ENCODE measurements around the gene PEX16.

Gene PEX16

DNA sequence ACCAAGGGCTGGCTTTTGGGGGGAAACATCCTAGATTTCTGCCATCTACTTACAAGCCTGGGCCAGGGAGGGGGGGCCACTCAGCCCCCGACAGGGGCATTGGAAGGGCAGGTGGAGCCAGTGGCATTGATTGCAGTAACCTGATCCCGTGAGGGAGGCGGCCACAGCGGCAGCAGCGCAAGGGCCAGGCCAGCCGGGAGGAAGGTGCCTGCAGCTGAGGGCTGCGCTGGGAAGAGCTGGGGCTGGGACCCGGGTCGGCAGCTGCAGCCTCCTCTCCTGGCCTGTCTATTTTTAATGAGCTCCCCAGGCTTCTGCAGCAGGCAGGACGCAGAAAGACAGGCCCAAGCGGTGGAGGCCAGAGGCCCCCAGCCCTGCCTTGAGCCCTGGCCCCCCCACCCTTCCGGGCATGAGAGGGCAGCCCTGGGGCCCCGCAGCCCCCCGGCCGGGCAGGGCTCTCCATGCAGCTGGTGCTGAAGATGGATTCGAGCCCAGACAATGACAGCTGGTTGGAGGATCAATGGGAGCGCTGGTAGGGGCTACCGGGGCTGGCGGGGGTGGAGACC is 21.2 kb downstream of the PEX16 start:
- H3K4me1 ChIP-seq (ENCODE audit: control insufficient read depth, insufficient read depth, low read length) = peaks cover 21% of the 10 kb centered on the region
- H3K4me3 ChIP-seq (ENCODE audit: low read length in 2 of 2) = no peak overlapping the region
- H3K9me3 ChIP-seq (ENCODE audit: control insufficient read depth in 2 of 2, low read length in 2 of 2) = no peaks in the 10 kb centered on the region
- H3K9ac ChIP-seq (ENCODE audit: low read length in 2 of 2) = no peak overlapping the region
- H3K36me3 ChIP-seq (ENCODE audit: control insufficient read depth in 2 of 2, insufficient read depth in 2 of 2, low read length in 2 of 2) = no peaks in the 10 kb centered on the region
- H3K27me3 ChIP-seq (ENCODE audit: control insufficient read depth in 1 of 2, insufficient read depth in 2 of 2, low read length in 2 of 2) = no peaks in the 10 kb centered on the region
- H3K27ac ChIP-seq (ENCODE audit: low read length) = no peak overlapping the region

GRCh38 chr11:45895553-45896259 is 22.0 kb downstream of the PEX16 start:
- Histone ChIP-seq H3K27ac (ENCODE audit: low read length) (no peak overlapping the region), H3K27me3 (ENCODE audit: control insufficient read depth in 1 of 2, insufficient read depth in 2 of 2, low read length in 2 of 2) (no peaks in the 10 kb centered on the region), H3K36me3 (ENCODE audit: control insufficient read depth in 2 of 2, insufficient read depth in 2 of 2, low read length in 2 of 2) (no peaks in the 10 kb centered on the region), H3K4me1 (ENCODE audit: control insufficient read depth, insufficient read depth, low read length) (peaks cover 15% of the 10 kb centered on the region), H3K4me3 (ENCODE audit: low read length in 2 of 2) (no peak overlapping the region), H3K9ac (ENCODE audit: low read length in 2 of 2) (no peak overlapping the region), H3K9me3 (ENCODE audit: control insufficient read depth in 2 of 2, low read length in 2 of 2) (no peaks in the 10 kb centered on the region)

GRCh38 chr11:45894555-45895247 is 23.0 kb downstream of the PEX16 start:
- H3K4me3 ChIP-seq (ENCODE audit: low read length in 2 of 2) = no peak overlapping the region
- no peaks in the 10 kb centered on the region for H3K27me3 ChIP-seq (ENCODE audit: control insufficient read depth in 1 of 2, insufficient read depth in 2 of 2, low read length in 2 of 2)
- H3K36me3 ChIP-seq (ENCODE audit: control insufficient read depth in 2 of 2, insufficient read depth in 2 of 2, low read length in 2 of 2) = no peaks in the 10 kb centered on the region
- H3K9me3 ChIP-seq (ENCODE audit: control insufficient read depth in 2 of 2, low read length in 2 of 2) = no peaks in the 10 kb centered on the region
- H3K27ac ChIP-seq (ENCODE audit: low read length) = no peak overlapping the region
- H3K4me1 ChIP-seq (ENCODE audit: control insufficient read depth, insufficient read depth, low read length) = peaks cover 10% of the 10 kb centered on the region
- H3K9ac ChIP-seq (ENCODE audit: low read length in 2 of 2) = no peak overlapping the region

DNA sequence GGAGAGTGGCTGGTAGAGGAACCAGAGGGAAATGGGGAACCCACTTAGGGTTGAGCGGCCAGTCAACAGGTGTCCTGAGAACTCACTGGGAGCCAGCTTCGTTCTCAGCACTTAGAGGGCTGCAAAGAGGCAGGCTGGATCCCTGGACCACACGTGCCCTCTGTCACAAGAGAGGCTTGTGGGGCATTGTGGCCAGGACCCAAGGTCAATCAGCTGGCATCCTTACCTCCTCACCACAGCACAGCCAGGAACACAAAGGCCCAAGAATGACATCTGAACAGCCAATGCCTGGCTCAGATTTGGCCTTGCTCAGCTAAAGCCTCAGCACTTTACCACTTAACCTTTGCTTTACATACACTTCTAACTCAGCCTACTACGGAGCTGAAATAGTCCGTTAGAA is 24.8 kb downstream of the PEX16 start:
- Histone ChIP-seq H3K4me3 (ENCODE audit: low read length in 2 of 2) (no peak overlapping the region), H3K4me1 (ENCODE audit: control insufficient read depth, insufficient read depth, low read length) (no peaks in the 10 kb centered on the region), H3K36me3 (ENCODE audit: control insufficient read depth in 2 of 2, insufficient read depth in 2 of 2, low read length in 2 of 2) (no peaks in the 10 kb centered on the region), H3K27me3 (ENCODE audit: control insufficient read depth in 1 of 2, insufficient read depth in 2 of 2, low read length in 2 of 2) (no peaks in the 10 kb centered on the region), H3K27ac (ENCODE audit: low read length) (no peak overlapping the region), H3K9me3 (ENCODE audit: control insufficient read depth in 2 of 2, low read length in 2 of 2) (no peaks in the 10 kb centered on the region), H3K9ac (ENCODE audit: low read length in 2 of 2) (no peak overlapping the region)

DNA sequence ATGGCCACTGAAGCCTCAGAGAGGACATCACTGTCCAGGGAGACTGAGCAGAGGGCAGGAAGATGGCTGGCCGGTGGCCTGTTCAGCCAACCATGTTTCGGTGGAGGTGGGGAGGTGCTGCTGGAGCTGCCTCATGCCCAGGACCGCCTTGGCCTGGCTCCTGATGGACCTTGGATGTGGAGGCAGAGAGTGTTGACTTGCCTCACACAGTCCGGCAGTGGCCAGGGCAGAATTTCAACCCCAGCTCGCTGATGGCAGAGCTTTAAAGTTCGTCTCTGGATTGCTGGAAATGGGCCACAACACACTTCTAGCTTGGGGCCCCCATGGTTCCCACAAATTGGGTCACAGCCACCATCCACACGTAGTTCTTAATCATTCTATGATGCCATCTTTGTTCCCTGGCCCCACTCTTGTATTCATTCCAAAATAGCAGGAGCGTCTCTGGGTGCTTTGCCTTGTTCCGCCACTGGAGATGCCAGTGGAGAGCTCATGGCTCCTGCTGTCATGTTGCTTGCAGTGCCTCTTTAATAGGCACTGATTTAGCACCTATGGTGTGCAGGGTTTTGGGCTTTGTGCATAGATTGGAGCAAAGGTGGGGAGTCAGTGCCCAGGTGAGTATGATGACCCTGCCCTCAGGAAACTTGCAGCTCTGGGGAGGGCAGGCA is 26.7 kb downstream of the PEX16 start:
- Histone ChIP-seq H3K27me3 (ENCODE audit: control insufficient read depth in 1 of 2, insufficient read depth in 2 of 2, low read length in 2 of 2) (no peaks in the 10 kb centered on the region), H3K9ac (ENCODE audit: low read length in 2 of 2) (no peak overlapping the region), H3K4me1 (ENCODE audit: control insufficient read depth, insufficient read depth, low read length) (peaks cover 3% of the 10 kb centered on the region), H3K36me3 (ENCODE audit: control insufficient read depth in 2 of 2, insufficient read depth in 2 of 2, low read length in 2 of 2) (no peaks in the 10 kb centered on the region), H3K4me3 (ENCODE audit: low read length in 2 of 2) (no peak overlapping the region), H3K9me3 (ENCODE audit: control insufficient read depth in 2 of 2, low read length in 2 of 2) (no peaks in the 10 kb centered on the region), H3K27ac (ENCODE audit: low read length) (no peak overlapping the region)

DNA sequence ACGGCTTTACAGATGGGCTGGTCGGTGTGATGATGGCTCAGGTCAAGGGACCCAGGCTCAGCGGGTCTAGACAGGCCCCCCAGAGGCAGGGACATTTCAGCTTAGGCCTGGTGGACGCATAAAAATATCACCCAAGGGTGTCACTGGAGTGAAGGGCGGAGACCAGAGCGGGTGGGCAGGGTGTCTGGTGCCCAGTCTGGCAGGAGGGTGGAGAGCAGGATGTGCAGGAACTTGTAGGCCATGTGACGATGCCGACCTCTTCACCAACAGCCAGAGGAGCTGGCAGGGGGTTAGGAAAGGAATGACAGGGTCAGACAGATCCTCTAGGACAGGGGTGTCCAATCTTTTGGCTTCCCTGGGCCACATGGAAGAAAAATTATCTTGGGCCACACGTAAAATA is 27.7 kb downstream of the PEX16 start:
- no peak overlapping the region for H3K9ac ChIP-seq (ENCODE audit: low read length in 2 of 2)
- no peaks in the 10 kb centered on the region for H3K9me3 ChIP-seq (ENCODE audit: control insufficient read depth in 2 of 2, low read length in 2 of 2)
- H3K27me3 ChIP-seq (ENCODE audit: control insufficient read depth in 1 of 2, insufficient read depth in 2 of 2, low read length in 2 of 2) = no peaks in the 10 kb centered on the region
- peaks cover 11% of the 10 kb centered on the region for H3K4me1 ChIP-seq (ENCODE audit: control insufficient read depth, insufficient read depth, low read length)
- no peak overlapping the region for H3K4me3 ChIP-seq (ENCODE audit: low read length in 2 of 2)
- no peaks in the 10 kb centered on the region for H3K36me3 ChIP-seq (ENCODE audit: control insufficient read depth in 2 of 2, insufficient read depth in 2 of 2, low read length in 2 of 2)
- H3K27ac ChIP-seq (ENCODE audit: low read length) = no peak overlapping the region

GRCh38 chr11:45889555-45889954 is 28.1 kb downstream of the PEX16 start:
- H3K9me3 ChIP-seq (ENCODE audit: control insufficient read depth in 2 of 2, low read length in 2 of 2) = no peaks in the 10 kb centered on the region
- no peaks in the 10 kb centered on the region for H3K36me3 ChIP-seq (ENCODE audit: control insufficient read depth in 2 of 2, insufficient read depth in 2 of 2, low read length in 2 of 2)
- H3K9ac ChIP-seq (ENCODE audit: low read length in 2 of 2) = no peak overlapping the region
- peaks cover 12% of the 10 kb centered on the region for H3K4me1 ChIP-seq (ENCODE audit: control insufficient read depth, insufficient read depth, low read length)
- H3K27me3 ChIP-seq (ENCODE audit: control insufficient read depth in 1 of 2, insufficient read depth in 2 of 2, low read length in 2 of 2) = no peaks in the 10 kb centered on the region
- H3K4me3 ChIP-seq (ENCODE audit: low read length in 2 of 2) = no peak overlapping the region
- H3K27ac ChIP-seq (ENCODE audit: low read length) = no peak overlapping the region

DNA sequence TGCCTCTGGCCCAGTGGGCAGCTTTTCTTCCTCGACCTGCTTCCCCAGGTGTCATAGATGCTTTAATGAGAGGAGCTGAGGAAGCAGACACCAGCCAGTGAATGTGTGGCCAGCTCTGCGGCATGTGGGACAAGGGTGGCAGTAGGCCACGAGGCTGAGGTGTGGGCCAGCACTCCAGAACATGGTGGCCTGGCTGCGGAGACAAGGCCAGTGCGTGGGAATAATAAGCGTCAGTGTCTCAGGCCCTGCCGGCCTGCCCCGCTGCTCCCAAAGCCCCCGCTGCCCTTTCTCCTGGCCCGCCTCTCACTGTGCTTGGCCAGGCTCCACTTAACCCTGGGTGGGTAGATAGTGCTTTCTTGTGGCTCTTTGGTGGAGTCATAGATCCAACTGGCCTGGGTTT is 30.1 kb downstream of the PEX16 start:
- Histone ChIP-seq H3K4me3 (ENCODE audit: low read length in 2 of 2) (no peak overlapping the region), H3K36me3 (ENCODE audit: control insufficient read depth in 2 of 2, insufficient read depth in 2 of 2, low read length in 2 of 2) (peaks cover 0 to 4% of the 10 kb centered on the region in 2 donors), H3K9me3 (ENCODE audit: control insufficient read depth in 2 of 2, low read length in 2 of 2) (no peaks in the 10 kb centered on the region), H3K9ac (ENCODE audit: low read length in 2 of 2) (no peak overlapping the region), H3K27me3 (ENCODE audit: control insufficient read depth in 1 of 2, insufficient read depth in 2 of 2, low read length in 2 of 2) (no peaks in the 10 kb centered on the region), H3K4me1 (ENCODE audit: control insufficient read depth, insufficient read depth, low read length) (peaks cover 14% of the 10 kb centered on the region), H3K27ac (ENCODE audit: low read length) (no peak overlapping the region)

DNA sequence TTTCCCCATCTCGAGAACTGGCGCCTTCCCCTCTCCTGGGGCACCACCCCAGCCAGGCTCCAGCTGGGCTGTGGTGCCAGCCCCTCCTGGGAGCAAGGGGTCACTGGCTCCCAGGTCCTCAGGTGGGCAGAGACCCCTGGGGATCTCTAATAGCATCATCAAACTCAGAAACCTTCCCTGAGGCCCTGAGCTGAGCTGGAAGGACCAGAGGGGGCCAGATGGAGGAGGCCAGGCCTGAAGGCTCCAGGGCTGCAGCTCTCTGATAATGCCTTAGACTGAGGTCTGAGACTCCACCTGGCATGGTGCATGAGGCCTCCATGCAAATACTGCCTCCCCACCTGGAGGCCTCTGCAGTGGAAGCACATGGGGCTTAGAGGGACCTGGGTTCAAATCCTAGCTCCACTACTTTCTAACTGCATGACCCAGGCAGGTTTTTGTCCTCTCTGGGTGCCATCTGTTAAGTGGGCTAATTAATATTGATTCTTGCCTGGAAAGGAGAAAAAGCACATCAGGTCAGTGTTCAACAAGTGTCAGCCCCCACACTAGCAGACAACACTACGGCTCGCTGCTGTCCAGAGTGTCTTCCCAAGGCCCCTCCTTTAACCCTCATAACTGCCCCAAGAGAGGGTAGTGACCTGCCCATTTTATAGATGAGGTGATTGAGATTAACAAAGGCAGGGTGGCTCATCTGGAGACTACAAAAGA is 30.7 kb downstream of the PEX16 start:
- no peaks in the 10 kb centered on the region for H3K9me3 ChIP-seq (ENCODE audit: control insufficient read depth in 2 of 2, low read length in 2 of 2)
- H3K4me3 ChIP-seq (ENCODE audit: low read length in 2 of 2) = no peak overlapping the region
- H3K9ac ChIP-seq (ENCODE audit: low read length in 2 of 2) = no peak overlapping the region
- no peak overlapping the region for H3K27ac ChIP-seq (ENCODE audit: low read length)
- no peaks in the 10 kb centered on the region for H3K27me3 ChIP-seq (ENCODE audit: control insufficient read depth in 1 of 2, insufficient read depth in 2 of 2, low read length in 2 of 2)
- H3K4me1 ChIP-seq (ENCODE audit: control insufficient read depth, insufficient read depth, low read length) = peaks cover 20% of the 10 kb centered on the region
- peaks cover 6 to 8% of the 10 kb centered on the region in 2 donors for H3K36me3 ChIP-seq (ENCODE audit: control insufficient read depth in 2 of 2, insufficient read depth in 2 of 2, low read length in 2 of 2)

DNA sequence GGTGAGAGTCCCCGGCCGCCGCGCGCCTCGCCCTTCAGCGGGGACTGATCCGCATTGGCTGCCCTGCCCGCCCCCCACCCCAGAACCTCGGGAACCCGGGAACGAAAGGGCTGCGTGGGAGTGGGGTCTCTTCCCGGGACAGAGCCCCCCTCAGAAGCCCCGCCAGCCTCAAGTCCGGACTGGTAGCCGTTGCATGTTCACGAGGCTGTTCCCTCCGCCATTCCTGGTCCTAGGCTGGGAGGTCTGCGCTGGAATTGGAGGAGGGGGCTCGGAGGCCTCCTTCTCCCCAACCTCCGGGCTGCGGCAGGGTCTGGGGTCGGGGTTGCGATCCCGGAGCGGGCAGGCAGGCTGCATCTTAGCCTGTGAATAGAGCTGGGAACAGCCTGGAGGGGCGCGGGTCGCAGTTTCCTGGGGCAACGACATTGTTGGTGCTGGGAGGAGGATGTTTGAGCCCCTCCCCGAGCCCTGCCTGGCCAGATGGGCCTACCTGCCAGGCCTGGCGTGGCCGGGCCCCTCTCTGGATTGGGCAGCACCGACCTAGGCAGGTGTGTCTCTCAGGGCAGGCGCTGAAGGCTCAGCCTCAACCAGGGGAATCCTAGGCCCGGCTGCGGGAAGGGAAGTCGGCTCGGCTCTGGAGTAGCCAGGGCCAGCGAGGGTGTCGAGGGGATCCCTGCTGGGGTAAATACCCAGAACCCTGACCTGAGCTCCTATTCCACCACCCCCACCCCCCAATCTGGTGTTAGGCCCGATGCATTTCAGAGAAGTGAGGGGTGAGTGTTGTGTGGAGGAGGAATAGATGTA is 31.6 kb downstream of the PEX16 start:
- Histone ChIP-seq H3K4me1 (ENCODE audit: control insufficient read depth, insufficient read depth, low read length) (peaks cover 27% of the 10 kb centered on the region), H3K4me3 (ENCODE audit: low read length in 2 of 2) (peak overlapping the region in 1 of 2 donors; percentile 59), H3K9ac (ENCODE audit: low read length in 2 of 2) (no peak overlapping the region), H3K27me3 (ENCODE audit: control insufficient read depth in 1 of 2, insufficient read depth in 2 of 2, low read length in 2 of 2) (no peaks in the 10 kb centered on the region), H3K27ac (ENCODE audit: low read length) (no peak overlapping the region), H3K9me3 (ENCODE audit: control insufficient read depth in 2 of 2, low read length in 2 of 2) (no peaks in the 10 kb centered on the region), H3K36me3 (ENCODE audit: control insufficient read depth in 2 of 2, insufficient read depth in 2 of 2, low read length in 2 of 2) (peaks cover 6 to 15% of the 10 kb centered on the region in 2 donors)

All from stomach smooth muscle (tissue), 2 donors.